ENCODE data around the gene SLC11A1.

DNA sequence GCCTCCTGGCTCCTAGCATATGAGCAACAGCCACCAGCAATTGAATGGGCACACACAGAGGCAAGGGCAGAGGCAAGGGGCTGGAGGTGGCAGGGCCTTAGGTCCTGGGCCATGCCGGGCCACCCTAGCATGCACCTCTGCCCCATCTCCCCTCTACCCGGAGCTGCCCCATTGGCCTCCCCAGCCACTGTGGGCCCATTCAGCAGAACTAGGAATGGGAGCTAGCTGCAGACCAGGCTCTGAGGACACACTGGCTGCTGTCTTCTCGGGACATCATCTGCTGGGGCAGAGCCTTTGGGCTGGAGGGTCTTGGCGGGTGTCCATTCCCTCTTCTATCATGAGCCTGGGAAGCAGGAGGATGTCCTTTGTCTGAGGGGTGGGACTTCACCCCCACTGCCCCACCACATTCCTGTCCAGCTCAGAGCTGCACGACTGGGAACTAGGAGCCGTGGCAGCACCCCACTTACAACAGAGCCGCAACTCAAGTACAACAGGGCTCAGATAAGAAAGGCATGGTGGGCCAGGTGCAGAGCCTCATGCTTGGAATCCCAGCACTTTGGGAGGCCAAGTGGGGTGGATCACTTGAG is 37.6 kb downstream of the SLC11A1 start:
- TF ChIP-seq, protein P1, sequence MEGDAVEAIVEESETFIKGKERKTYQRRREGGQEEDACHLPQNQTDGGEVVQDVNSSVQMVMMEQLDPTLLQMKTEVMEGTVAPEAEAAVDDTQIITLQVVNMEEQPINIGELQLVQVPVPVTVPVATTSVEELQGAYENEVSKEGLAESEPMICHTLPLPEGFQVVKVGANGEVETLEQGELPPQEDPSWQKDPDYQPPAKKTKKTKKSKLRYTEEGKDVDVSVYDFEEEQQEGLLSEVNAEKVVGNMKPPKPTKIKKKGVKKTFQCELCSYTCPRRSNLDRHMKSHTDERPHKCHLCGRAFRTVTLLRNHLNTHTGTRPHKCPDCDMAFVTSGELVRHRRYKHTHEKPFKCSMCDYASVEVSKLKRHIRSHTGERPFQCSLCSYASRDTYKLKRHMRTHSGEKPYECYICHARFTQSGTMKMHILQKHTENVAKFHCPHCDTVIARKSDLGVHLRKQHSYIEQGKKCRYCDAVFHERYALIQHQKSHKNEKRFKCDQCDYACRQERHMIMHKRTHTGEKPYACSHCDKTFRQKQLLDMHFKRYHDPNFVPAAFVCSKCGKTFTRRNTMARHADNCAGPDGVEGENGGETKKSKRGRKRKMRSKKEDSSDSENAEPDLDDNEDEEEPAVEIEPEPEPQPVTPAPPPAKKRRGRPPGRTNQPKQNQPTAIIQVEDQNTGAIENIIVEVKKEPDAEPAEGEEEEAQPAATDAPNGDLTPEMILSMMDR (conservative IDR thresholded peaks at IDR 0.05; ENCODE audit: low read depth, low read length): no peak
- no peak for TF ChIP-seq EZH2phosphoT487 (IDR thresholded peaks at IDR 0.05; ENCODE audit: borderline replicate concordance, low read length)

All from PC-3 (cell line).